ENCODE results near the gene PDE4C.
A peak's percentile ranks its signal among the peaks of the same experiment; 100 is the strongest.

PDE4C gene

DNA sequence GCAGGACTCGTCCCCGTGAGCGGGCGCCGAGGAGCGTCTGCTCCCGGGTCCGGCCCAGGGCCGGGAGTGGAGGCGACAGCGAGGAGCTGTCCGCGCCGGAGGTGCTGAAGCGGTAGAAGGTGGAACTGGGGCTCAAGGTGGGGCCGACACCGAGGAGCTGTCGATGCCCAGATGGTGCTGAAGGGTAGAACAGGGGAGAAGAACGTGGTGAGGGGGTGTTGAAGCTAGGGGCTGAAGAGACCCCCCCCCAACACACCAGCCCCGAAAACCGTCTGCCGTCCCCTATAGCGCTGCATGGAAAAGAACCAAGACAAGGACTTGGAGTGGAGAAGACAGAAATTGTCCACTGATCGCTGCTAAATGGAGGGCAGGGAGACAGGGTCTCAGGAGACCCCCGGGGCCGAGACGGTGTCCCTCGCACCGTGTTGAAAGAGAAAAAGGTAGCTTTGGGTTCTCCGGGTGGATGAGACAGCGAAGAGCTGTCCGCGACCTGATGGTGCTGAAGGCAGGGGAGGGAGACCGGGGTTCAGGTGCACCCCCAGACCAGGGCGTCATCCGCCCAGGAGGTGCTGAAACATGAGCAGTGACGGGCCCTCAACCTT, 7.1 kb upstream of the PDE4C start:
- TF ChIP-seq, protein P1, sequence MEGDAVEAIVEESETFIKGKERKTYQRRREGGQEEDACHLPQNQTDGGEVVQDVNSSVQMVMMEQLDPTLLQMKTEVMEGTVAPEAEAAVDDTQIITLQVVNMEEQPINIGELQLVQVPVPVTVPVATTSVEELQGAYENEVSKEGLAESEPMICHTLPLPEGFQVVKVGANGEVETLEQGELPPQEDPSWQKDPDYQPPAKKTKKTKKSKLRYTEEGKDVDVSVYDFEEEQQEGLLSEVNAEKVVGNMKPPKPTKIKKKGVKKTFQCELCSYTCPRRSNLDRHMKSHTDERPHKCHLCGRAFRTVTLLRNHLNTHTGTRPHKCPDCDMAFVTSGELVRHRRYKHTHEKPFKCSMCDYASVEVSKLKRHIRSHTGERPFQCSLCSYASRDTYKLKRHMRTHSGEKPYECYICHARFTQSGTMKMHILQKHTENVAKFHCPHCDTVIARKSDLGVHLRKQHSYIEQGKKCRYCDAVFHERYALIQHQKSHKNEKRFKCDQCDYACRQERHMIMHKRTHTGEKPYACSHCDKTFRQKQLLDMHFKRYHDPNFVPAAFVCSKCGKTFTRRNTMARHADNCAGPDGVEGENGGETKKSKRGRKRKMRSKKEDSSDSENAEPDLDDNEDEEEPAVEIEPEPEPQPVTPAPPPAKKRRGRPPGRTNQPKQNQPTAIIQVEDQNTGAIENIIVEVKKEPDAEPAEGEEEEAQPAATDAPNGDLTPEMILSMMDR (conservative IDR thresholded peaks at IDR 0.05), result no peak

DNA sequence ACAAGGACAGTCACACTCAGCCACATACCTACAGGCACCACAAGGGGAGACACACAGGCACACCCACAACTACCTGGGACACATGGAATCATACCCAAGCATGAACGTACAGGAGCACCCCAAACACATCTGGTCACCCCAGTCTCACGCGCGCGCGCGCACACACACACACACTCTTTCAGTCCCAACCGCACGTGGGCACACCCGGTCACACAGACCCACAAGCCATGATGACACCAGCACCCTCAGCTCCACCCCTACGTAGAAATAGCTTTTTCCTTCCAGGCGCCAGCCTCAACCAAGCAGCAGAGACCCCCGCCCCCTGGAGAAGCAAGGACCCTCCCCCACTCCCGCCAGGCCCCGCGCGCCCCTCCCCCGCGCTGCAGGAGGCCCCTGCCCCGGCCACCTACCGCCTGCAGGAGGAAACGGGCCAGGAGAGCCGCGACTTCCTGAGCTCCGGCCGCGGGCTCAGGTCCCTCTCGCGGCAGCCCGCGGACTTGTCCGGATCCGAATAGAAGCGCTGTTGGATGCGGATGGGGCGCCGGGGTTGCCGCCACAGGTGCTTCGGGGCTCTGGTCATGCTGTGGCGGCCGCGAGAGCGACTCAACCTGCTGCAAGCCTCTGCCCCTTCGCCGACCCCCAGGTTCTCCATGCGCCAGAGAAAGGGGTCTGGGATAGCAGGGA, 6.4 kb upstream of the PDE4C start:
- no peak overlapping the region; the same call in 1 of the 2 replicates for H3K27ac ChIP-seq
- TF ChIP-seq, protein P1 (conservative IDR thresholded peaks at IDR 0.05), result peak; percentile 54

More for the DNA sequence above, 7.1 kb upstream of the PDE4C start:
- H3K27ac ChIP-seq, result no peak overlapping the region; the same call in 1 of the 2 replicates

DNA sequence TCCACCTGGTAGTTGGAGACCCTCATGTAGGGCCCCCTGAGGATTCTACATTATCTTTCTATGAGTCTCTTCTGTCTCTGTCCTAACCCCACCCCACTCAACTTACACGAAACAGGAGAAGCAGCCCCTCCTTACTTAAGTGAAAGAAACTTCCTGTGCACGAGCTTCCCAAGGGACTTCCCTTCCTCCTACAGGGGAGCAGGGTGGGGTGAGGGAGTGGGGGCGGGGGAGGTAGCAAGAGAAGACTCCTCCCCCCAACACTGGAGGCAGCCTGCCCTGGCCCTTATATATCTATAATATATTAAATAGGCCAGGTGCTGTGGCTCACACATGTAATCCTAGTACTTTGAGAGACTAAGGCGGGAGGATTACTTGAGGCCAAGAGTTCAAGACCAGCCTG, 5.5 kb upstream of the PDE4C start:
- no peak overlapping the region for H3K27ac ChIP-seq
- TF ChIP-seq, protein P1 (conservative IDR thresholded peaks at IDR 0.05), result no peak

DNA sequence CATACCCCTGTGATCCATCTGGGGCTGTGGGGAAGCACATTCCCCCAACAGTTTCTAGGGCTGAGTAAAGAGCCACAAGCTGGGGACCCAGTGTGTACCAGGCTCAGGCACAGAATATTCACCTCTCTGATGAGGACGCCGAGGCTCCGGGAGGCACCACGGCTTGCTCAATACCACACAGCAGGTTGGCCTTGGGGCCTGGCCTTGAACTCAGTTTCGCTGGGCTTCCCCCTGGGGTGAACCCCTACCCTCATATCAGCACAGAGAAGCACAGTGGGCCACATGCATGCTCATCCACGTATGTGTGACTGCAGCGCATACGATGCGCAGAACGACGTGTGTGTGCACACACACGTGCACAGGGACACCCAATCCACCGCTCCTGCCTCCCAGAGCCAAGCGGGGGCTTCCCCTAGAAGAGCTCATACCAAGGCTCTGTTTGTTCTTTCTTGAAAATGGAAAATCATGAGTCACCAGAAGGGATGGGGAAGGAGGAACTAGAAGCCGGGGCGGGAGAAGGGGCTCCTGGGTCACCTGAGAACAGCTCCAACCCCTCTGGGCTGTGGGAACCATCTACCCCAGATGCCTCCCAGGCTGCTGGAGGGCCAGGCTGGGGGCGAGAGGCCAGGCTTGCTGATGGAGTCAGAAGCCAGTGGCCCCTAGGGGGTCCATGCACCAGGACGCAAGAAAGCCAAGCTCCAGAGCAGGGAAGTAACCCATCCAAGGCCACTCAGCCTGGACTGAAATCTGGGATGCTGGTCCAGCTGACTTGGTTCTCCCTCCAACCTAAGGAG, 4.9 kb upstream of the PDE4C start:
- TF ChIP-seq, protein P1 (conservative IDR thresholded peaks at IDR 0.05), result no peak
- H3K27ac ChIP-seq, result no peak overlapping the region

DNA sequence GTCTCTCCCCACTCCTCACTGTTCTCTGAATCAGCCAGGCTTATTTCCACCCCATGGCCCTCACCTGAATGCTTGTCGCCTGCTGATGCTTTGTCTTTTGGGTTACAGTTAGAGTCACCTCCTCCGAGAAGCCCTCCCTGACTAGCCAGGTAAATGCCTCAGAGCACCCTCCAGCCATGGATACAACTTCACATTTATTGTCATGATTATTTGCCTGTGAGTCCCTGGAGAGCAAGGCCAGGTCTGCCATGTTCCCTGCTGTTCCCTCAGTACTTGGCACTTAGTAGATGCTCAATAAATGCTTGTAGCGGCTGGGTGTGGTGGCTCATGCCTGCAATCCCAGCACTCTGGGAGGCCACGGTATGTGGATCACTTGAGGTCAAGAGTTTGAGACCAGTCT, 3.7 kb upstream of the PDE4C start:
- H3K27ac ChIP-seq, result no peak overlapping the region
- TF ChIP-seq, protein P1 (conservative IDR thresholded peaks at IDR 0.05), result no peak

DNA sequence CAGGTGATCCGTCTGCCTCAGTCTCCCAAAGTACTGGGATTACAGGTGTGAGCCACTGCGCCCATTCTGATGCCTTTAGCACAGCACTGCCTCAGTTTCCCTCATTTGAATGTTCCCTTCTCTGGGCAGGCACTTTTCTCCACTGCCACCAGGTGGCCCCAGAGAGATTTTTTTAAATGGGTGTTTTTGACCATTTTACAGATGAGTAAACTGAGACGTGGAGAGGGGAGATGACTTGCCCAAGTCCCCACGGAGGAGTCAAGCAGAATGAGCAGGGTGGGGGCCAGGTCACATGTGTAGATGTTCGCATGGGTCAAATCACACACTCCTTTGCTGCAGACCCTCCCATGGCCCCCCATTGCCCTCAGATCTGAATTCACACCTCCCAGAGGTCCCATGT, 3.2 kb upstream of the PDE4C start:
- H3K27ac ChIP-seq, result no peak overlapping the region
- TF ChIP-seq, protein P1 (conservative IDR thresholded peaks at IDR 0.05), result peak; percentile 68

DNA sequence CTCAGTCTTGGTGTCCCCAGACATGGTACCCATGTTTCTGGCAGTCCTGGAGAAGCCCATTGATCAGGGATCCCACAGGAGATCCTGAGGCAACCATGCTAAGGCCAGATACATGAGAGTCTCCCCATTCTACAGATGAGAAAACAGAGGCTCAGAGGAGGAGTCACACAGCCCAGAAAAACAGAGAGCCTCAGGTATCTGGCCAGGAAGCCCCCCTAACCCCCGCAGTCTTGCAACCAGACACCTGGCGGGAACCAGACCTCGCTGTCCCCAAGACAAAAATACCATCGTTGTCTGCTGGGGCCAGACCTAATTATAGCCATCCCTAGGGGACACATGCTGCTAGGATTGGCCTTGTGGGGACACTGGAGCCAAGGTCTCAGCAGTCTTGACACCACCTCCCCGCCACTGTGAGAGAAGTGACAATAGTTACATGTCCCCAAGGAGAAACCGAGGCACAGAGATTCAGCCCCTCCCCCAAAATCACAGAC, 1.6 kb upstream of the PDE4C start:
- TF ChIP-seq, protein P1 (conservative IDR thresholded peaks at IDR 0.05), result no peak
- H3K27ac ChIP-seq, result no peak overlapping the region
